ENCODE results near the gene TTC12. TPM values are rescaled to one million over a fixed set of nuclear protein-coding genes. Genes with fewer than 3 reads are reported as not detected.
A peak's percentile ranks its signal among the peaks of the same experiment; 100 is the strongest.

Gene TTC12
- total and polyA plus RNA-seq, 12 donors, result 5.6 to 26.9 (median 16.5) TPM

GRCh38 chr11:113282898-113283437 lies 31.4 kb upstream of the TTC12 start:
- no peaks in the 10 kb centered on the region for H3K36me3 ChIP-seq (replicated peaks in 1 of 2)
- DNase-seq, result peak in 1 of 7 donors; percentile 21
- WGBS, 4 donors, result 73 to 83% (median 79%) methylated on average over 3 of the region's 3 CpGs
- H3K4me1 ChIP-seq (replicated peaks in 1 of 2), result no peaks in the 10 kb centered on the region
- H3K9me3 ChIP-seq (replicated peaks in 1 of 3), result no peaks in the 10 kb centered on the region
- TF ChIP-seq POLR2A (IDR thresholded peaks at IDR 0.05) (no peak), CTCF (IDR thresholded peaks at IDR 0.05) (no peak)
- no peak overlapping the region for H3K27ac ChIP-seq
- no peak overlapping the region for H3K4me3 ChIP-seq
- intact Hi-C loops (cut with DNase I), result loop anchor here (10.0 kb wide), 3 partner anchors 468 to 998 kb away; no protein-coding TSS in a partner anchor
- H3K27me3 ChIP-seq, result no peaks in the 10 kb centered on the region

GRCh38 chr11:113283881-113284280 lies 30.5 kb upstream of the TTC12 start:
- Histone ChIP-seq H3K27ac (no peak overlapping the region), H3K36me3 (replicated peaks in 1 of 2) (no peaks in the 10 kb centered on the region), H3K4me1 (replicated peaks in 1 of 2) (no peaks in the 10 kb centered on the region), H3K27me3 (no peaks in the 10 kb centered on the region), H3K9me3 (replicated peaks in 1 of 3) (no peaks in the 10 kb centered on the region), H3K4me3 (no peak overlapping the region)
- TF ChIP-seq CTCF (IDR thresholded peaks at IDR 0.05) (no peak), POLR2A (IDR thresholded peaks at IDR 0.05) (no peak)
- no peak for DNase-seq
- intact Hi-C loops (cut with DNase I), result loop anchor here (10.0 kb wide), 3 partner anchors 469 to 999 kb away; no protein-coding TSS in a partner anchor
- WGBS, 4 donors, result 88 to 96% (median 90%) methylated on average over 2 of the region's 2 CpGs

GRCh38 chr11:113286009-113286408 lies 28.4 kb upstream of the TTC12 start:
- intact Hi-C loops (cut with DNase I), result loop anchor here (5.0 to 10.0 kb wide), 5 partner anchors 471 to 1001 kb away; no protein-coding TSS in a partner anchor
- WGBS, 4 donors, result 89 to 100% (median 93%) methylated on average over 2 to 3 of the region's 3 CpGs
- TF ChIP-seq CTCF (IDR thresholded peaks at IDR 0.05) (no peak), POLR2A (IDR thresholded peaks at IDR 0.05) (no peak)
- no peaks in the 10 kb centered on the region for H3K4me1 ChIP-seq (replicated peaks in 1 of 2)
- no peak overlapping the region for H3K4me3 ChIP-seq
- H3K27ac ChIP-seq, result no peak overlapping the region
- DNase-seq, result peak in 1 of 7 donors; percentile 42
- H3K9me3 ChIP-seq (replicated peaks in 1 of 3), result no peaks in the 10 kb centered on the region
- no peaks in the 10 kb centered on the region for H3K36me3 ChIP-seq (replicated peaks in 1 of 2)
- H3K27me3 ChIP-seq, result no peaks in the 10 kb centered on the region

GRCh38 chr11:113286509-113287497 lies 27.6 kb upstream of the TTC12 start:
- Histone ChIP-seq H3K27ac (no peak overlapping the region), H3K9me3 (replicated peaks in 1 of 3) (no peaks in the 10 kb centered on the region), H3K36me3 (replicated peaks in 1 of 2) (no peaks in the 10 kb centered on the region), H3K4me1 (replicated peaks in 1 of 2) (no peaks in the 10 kb centered on the region), H3K27me3 (no peaks in the 10 kb centered on the region), H3K4me3 (no peak overlapping the region)
- intact Hi-C loops (cut with DNase I), result loop anchor here (5.0 to 10.0 kb wide), 5 partner anchors 472 to 1002 kb away; no protein-coding TSS in a partner anchor
- DNase-seq, result peak in 1 of 7 donors; percentile 39
- WGBS, 4 donors, result 86 to 91% (median 90%) methylated on average over 11 of the region's 11 CpGs
- TF ChIP-seq POLR2A (IDR thresholded peaks at IDR 0.05), result no peak
- no peak for TF ChIP-seq CTCF (IDR thresholded peaks at IDR 0.05)

All from adrenal gland (tissue), 12 donors.